KOPT-K1 (cell line): ENCODE data around the gene CCDC181.
"Not testable (repeated sequence)": the region's sequence is repeated elsewhere in the genome, so short reads cannot be mapped to it uniquely, and the experiment has no call there.

Source experiments
- H3K27ac ChIP-seq: fragments of 200-600 bp; sonication (generic); 2 replicates; pipeline ENCODE4 v1.5.1; 2016; ENCODE audit warnings: antibody characterized with exemption, mild to moderate bottlenecking, low read depth, low read length; ENCODE audit not compliant: poor library complexity, severe bottlenecking
- H3K36me3 ChIP-seq: fragments of 200-600 bp; sonication (generic); 2 replicates; pipeline ENCODE4 v1.5.1; 2017; ENCODE audit warnings: antibody characterized with exemption, mild to moderate bottlenecking, low read length, moderate library complexity; ENCODE audit not compliant: insufficient read depth
- H3K9me3 ChIP-seq: fragments of 200-600 bp; sonication (generic); 2 replicates; pipeline ENCODE4 v1.5.1; 2017; ENCODE audit warnings: antibody characterized with exemption, low read length, mild to moderate bottlenecking; ENCODE audit not compliant: insufficient read depth, poor library complexity, severe bottlenecking

CCDC181 gene

GRCh38 chr1:169451218-169451824 lies 24.0 kb upstream of the CCDC181 start:
- Histone ChIP-seq H3K36me3 (no peaks in the 10 kb centered on the region), H3K27ac (no peak overlapping the region), H3K9me3 (peaks cover under 1% of the 10 kb centered on the region)

- Histone ChIP-seq H3K36me3 (no peaks in the 10 kb centered on the region), H3K9me3 (peaks cover 13% of the 10 kb centered on the region), H3K27ac (no peak overlapping the region)
These were observed 16.6 kb upstream of the CCDC181 start for GRCh38 chr1:169443923-169444322.

DNA sequence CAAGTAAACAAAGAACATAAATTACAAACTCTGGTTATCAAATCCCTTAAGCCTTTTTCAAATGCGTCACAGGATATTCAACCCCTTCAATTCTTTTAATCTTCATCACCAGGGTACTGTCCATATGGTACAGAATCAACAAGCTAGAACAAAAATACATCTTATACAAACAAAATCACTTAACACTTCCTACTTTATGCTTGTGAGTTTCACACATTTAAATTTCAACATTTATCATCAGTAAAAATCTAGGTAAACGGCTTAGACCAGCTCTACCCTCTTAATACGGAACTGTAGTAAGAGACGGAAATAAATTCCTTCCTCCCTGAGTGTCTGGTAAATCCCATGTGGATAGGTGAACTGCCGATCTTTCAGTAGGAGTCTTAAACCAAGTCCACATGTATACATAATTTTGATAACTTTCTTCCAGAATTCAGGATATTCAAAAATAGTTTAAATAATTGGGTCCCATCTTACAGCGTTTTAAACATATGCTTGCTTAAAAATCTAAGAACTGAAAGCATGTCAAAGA lies 1.0 kb downstream of the CCDC181 start:
- Histone ChIP-seq H3K36me3 (no peaks in the 10 kb centered on the region), H3K27ac (no peak overlapping the region), H3K9me3 (no peaks in the 10 kb centered on the region)

DNA sequence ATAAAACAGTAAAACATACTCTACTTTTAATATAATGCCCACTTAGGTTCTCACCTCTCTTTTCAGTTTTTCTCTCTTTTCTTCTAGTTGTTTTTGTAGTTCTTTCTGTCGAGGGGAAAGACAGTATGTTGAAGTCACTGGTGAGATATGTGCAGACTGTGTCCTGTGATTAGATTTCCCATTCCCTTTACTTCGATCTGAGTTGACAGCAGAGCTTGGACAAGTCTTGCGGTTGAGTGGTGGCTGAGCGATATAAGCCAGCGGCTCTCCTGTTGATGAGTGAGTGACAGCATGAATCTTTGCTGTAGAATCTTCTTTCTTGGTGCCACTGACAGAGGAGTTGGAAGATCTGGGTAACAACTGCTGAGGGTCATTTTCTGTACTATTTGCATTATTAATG lies 6.0 kb downstream of the CCDC181 start:
- Histone ChIP-seq H3K36me3 (no peaks in the 10 kb centered on the region), H3K27ac (no peak overlapping the region), H3K9me3 (no peaks in the 10 kb centered on the region)

DNA sequence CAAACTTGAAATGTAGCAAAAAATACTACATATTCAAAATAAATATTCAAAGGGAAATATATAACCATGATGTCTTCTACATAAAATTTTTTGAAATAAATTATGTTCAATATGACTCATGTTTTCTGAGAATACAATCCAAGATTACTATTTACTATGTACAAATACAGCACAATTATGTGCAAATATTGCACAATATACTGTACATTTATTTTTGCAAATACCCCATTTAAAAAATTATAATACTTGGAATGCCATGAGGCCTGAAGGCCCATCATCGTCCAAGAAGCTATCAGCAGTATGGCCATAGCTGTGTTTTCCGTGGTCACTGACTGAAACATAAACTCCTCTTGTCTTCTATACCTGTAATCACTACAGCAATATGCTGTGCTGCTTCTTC lies 12.3 kb downstream of the CCDC181 start:
- no peak overlapping the region for H3K27ac ChIP-seq
- H3K9me3 ChIP-seq, result no peaks in the 10 kb centered on the region
- H3K36me3 ChIP-seq, result no peaks in the 10 kb centered on the region

DNA sequence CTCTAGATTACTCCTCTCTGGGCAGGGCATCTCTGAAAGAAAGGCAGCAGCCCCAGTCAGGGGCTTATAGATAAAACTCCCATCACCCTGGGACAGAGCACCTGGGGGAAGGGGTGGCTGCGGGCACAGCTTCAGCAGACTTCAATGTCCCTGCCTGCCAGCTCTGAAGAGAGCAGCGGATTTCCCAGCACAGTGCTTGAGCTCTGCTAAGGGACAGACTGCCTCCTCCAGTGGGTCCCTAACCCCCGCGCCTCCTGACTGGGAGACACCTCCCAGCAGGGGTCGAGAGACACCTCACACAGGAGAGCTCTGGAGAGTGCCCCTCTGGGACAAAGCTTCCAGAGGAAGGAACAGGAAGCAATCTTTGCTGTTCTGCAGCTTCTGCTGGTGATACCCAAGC lies 18.9 kb downstream of the CCDC181 start:
- not testable (repeated sequence) for H3K36me3 ChIP-seq, H3K27ac ChIP-seq, H3K9me3 ChIP-seq

GRCh38 chr1:169402578-169402977 lies 24.7 kb downstream of the CCDC181 start:
- H3K27ac ChIP-seq, H3K9me3 ChIP-seq, H3K36me3 ChIP-seq: not testable (repeated sequence)

- Histone ChIP-seq H3K27ac (no peak overlapping the region), H3K9me3 (no peaks in the 10 kb centered on the region), H3K36me3 (peaks cover 43% of the 10 kb centered on the region)
These were observed 31.3 kb downstream of the CCDC181 start for GRCh38 chr1:169395955-169396354.

DNA sequence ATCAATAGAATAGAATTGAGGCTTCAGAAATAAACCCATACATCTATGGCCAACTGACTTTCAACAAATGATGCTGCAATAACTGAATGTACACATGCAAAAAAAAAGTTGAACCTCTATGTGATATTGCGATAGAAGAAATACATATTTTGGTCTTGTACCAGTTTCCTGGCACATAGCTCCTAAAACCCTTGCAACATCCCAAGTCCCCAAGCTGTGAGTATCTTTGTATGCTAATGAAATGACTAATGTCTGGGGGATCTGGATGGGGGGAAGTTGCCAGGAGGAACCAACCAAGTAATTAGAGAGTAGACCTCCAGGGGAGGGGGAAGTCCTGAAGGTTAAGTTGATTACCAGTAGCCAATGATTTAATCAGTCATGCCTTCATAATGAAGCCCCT lies 34.9 kb downstream of the CCDC181 start:
- H3K27ac ChIP-seq, result no peak overlapping the region
- peaks cover 73% of the 10 kb centered on the region for H3K36me3 ChIP-seq

DNA sequence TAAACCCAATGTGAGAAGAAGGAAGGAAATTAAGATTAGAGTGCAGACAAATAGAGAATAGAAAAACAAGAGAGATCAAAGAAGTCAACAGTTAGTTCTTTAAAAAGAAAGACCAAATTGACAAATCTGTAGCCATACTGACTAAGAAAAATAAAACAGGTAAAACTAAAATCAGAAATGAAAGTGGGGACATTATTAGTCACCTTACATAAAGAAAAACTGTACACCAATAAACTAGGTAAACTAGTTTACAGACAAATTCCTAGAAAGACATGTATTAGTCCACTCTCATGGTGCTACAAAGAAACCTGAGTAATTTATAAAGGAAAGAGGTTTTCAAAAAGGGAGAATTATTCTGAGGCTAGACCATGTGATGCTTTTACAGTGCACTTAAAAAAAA lies 37.0 kb downstream of the CCDC181 start:
- Histone ChIP-seq H3K9me3 (no peaks in the 10 kb centered on the region), H3K36me3 (peaks cover 84% of the 10 kb centered on the region), H3K27ac (no peak overlapping the region)

More for the DNA sequence above, 34.9 kb downstream of the CCDC181 start:
- H3K9me3 ChIP-seq, result no peaks in the 10 kb centered on the region

DNA sequence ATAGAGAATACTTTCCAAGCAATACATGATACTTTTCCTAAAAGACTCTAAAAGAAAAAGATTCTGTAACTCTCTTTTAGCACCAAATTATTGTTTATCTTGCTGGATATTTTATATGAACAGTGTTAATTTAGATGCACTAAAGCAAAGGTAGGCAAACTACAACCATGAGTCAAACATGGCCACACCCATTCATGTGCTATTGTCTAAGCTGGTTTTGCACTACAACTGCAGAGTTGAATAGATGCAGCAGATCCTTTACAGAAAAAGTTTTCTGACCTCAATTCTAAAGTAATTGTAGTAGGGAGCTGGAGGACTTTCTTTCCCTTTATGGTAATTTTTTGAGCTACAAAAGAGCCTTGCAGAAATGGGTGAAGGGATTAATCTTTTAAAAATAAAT lies 39.9 kb downstream of the CCDC181 start:
- Histone ChIP-seq H3K9me3 (no peaks in the 10 kb centered on the region), H3K27ac (no peak overlapping the region), H3K36me3 (peaks cover 92% of the 10 kb centered on the region)

DNA sequence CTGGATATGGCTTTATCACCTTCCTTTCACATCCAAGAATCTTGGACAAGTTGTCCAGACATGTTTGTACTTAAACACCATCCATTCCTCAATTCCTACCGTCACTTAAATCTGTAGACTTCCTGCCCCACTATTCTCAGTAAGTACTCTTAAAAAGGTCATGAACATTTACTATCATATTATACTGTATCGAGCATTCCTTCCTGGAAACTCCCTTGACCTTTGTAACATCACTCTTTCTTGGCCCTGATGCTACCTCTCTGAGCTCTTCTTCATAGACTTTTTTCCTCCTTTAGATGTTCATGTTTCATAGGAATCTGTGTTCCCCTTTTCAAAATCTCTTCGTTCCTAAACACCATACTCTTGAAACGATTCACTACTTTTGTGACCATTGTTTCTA lies 43.8 kb downstream of the CCDC181 start:
- H3K36me3 ChIP-seq, result peaks cover 85% of the 10 kb centered on the region
- H3K9me3 ChIP-seq, result no peaks in the 10 kb centered on the region
- H3K27ac ChIP-seq, result no peak overlapping the region

DNA sequence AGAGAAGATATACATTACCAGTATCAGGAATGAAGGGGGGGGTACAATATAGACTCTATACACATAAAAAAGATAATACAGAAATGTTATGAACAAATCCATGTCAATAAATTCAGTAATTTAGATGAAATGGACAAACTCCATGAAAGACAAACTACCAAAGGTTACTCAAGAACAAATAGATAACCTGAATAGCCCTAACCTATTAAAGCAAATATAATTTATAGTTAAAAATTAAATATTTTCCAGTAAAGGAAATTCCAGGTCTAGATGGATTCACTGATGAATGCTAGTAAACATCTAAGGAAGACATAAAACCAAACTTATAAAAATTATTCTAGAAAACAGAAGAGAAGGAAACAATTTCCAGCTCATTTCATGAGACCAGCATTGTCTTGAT lies 46.1 kb downstream of the CCDC181 start:
- peaks cover 90% of the 10 kb centered on the region for H3K36me3 ChIP-seq
- H3K27ac ChIP-seq, result no peak overlapping the region
- no peaks in the 10 kb centered on the region for H3K9me3 ChIP-seq

GRCh38 chr1:169371404-169371803 lies 55.9 kb downstream of the CCDC181 start:
- H3K9me3 ChIP-seq, result no peaks in the 10 kb centered on the region
- H3K36me3 ChIP-seq, result peaks cover 35% of the 10 kb centered on the region
- H3K27ac ChIP-seq, result peak overlapping the region; percentile 19

GRCh38 chr1:169368406-169368769 lies 58.9 kb downstream of the CCDC181 start:
- Histone ChIP-seq H3K36me3 (peaks cover 19% of the 10 kb centered on the region), H3K9me3 (peaks cover 8% of the 10 kb centered on the region), H3K27ac (peak overlapping the region; percentile 82)

GRCh38 chr1:169367686-169368405 lies 59.4 kb downstream of the CCDC181 start, which contains the start of the genes BLZF1 and NME7:
TSS of gene BLZF1 (plus strand) at chr1:169368195. CDS start at chr1:169369523, 1,328 bp downstream.
TSS of gene NME7 (minus strand) at chr1:169367797. CDS start at chr1:169367710, 87 bp downstream.
- Histone ChIP-seq H3K27ac (peak within 1 kb of the TSS; percentile 82), H3K36me3 (peaks cover 14% of the 10 kb centered on the region), H3K9me3 (peaks cover 8% of the 10 kb centered on the region)
